Activated CD8-positive, alpha-beta T cell treated with anti-CD3 and anti-CD28 coated beads, Interleukin-2, amount 10 ng/mL, durations not matched to agents 7 days and 5 days (primary cell): ENCODE measurements around the gene SNAP29. TPM values are rescaled to one million over a fixed set of nuclear protein-coding genes. Genes with fewer than 3 reads are reported as not detected.
A peak's percentile ranks its signal among the peaks of the same experiment; 100 is the strongest.
"Not testable (repeated sequence)": the region's sequence is repeated elsewhere in the genome, so short reads cannot be mapped to it uniquely, and the experiment has no call there.

Experiments
- ATAC-seq: fragments of 150-1000 bp; cut with Tn5 transposase; one replicate; pipeline ENCODE4 v1.10.0; 2021; ENCODE audit warnings: moderate library complexity
- CTCF ChIA-PET: fragments of 350-600 bp; sonication (Branson Sonifier 250); formaldehyde crosslinking; loops from one replicate; lab custom pipeline; 2021; ENCODE audit warnings: antibody characterized with exemption; lab: Charles Lee
- POLR2A ChIA-PET: fragments of 350-600 bp; sonication (Branson Sonifier 250); formaldehyde crosslinking; loops from one replicate; lab custom pipeline; 2021; ENCODE audit warnings: antibody characterized with exemption; lab: Charles Lee
- DNase-seq: peaks from one replicate; pipeline ENCODE4 v3.0.0-alpha.2; 2020
- H3K27ac Mint-ChIP-seq: one replicate; pipeline ENCODE4 v1.8.0; 2021; ENCODE audit warnings: mild to moderate bottlenecking, mixed read lengths
- H3K27me3 Mint-ChIP-seq: one replicate; pipeline ENCODE4 v1.8.0; 2021; ENCODE audit warnings: low read depth, mixed read lengths
- H3K36me3 Mint-ChIP-seq: one replicate; pipeline ENCODE4 v1.8.0; 2021; ENCODE audit warnings: low read depth, mixed read lengths
- H3K4me1 Mint-ChIP-seq: one replicate; pipeline ENCODE4 v1.8.0; 2021; ENCODE audit warnings: low read depth, mixed read lengths
- H3K4me3 Mint-ChIP-seq: one replicate; pipeline ENCODE4 v1.8.0; 2021; ENCODE audit warnings: mild to moderate bottlenecking, mixed read lengths
- H3K9me3 Mint-ChIP-seq: one replicate; pipeline ENCODE4 v1.8.0; 2022; ENCODE audit warnings: mixed read lengths; ENCODE audit not compliant: insufficient read depth
- total RNA-seq, 2 experiments: library from RNA; stranded (reverse); gene quantifications; one replicate each; pipeline ENCODE4 v1.2.3, GENCODE V29; 2021

SNAP29 gene
- total RNA-seq, 2 experiments from 2014 or later: 30.7 to 32.3 TPM

- DNase-seq, H3K9me3 Mint-ChIP-seq, H3K27ac Mint-ChIP-seq, H3K27me3 Mint-ChIP-seq, H3K4me3 Mint-ChIP-seq, POLR2A ChIA-PET, CTCF ChIA-PET, ATAC-seq: not testable (repeated sequence)
- peaks cover 12% of the 10 kb centered on the region for H3K36me3 Mint-ChIP-seq
- peaks cover 31% of the 10 kb centered on the region for H3K4me1 Mint-ChIP-seq
These were observed 19.5 kb upstream of the SNAP29 start for GRCh38 chr22:20839354-20839753.

- peaks cover 31% of the 10 kb centered on the region for H3K4me1 Mint-ChIP-seq
- ChIA-PET POLR2A (no interaction called here), CTCF (no interaction called here)
- no peak for ATAC-seq
- no peaks in the 10 kb centered on the region for H3K9me3 Mint-ChIP-seq
- H3K27me3 Mint-ChIP-seq: no peaks in the 10 kb centered on the region
- H3K27ac Mint-ChIP-seq: peak overlapping the region; percentile 16
- DNase-seq: no peak
- H3K36me3 Mint-ChIP-seq: peaks cover 10% of the 10 kb centered on the region
- H3K4me3 Mint-ChIP-seq: no peak overlapping the region
These were observed 18.8 kb upstream of the SNAP29 start for GRCh38 chr22:20839837-20840645.

GRCh38 chr22:20840646-20841371 lies 18.0 kb upstream of the SNAP29 start:
- POLR2A ChIA-PET: no interaction called here
- Mint-ChIP-seq H3K36me3 (peaks cover 6% of the 10 kb centered on the region), H3K4me3 (no peak overlapping the region), H3K9me3 (no peaks in the 10 kb centered on the region), H3K27ac (peak overlapping the region; percentile 10), H3K4me1 (peaks cover 30% of the 10 kb centered on the region), H3K27me3 (no peaks in the 10 kb centered on the region)
- CTCF ChIA-PET: interaction anchor here (0.6 kb wide), 1 partner anchor 18 kb away, joined by 3 read pairs; no protein-coding TSS in a partner anchor
- no peak for ATAC-seq
- DNase-seq: no peak

GRCh38 chr22:20843501-20843900 lies 15.3 kb upstream of the SNAP29 start:
- Mint-ChIP-seq H3K4me3 (no peak overlapping the region), H3K9me3 (no peaks in the 10 kb centered on the region), H3K4me1 (peaks cover 15% of the 10 kb centered on the region), H3K27me3 (no peaks in the 10 kb centered on the region), H3K27ac (no peak overlapping the region), H3K36me3 (peaks cover 1% of the 10 kb centered on the region)
- DNase-seq: no peak
- POLR2A ChIA-PET: no interaction called here
- no peak for ATAC-seq
- CTCF ChIA-PET: no interaction called here

- ChIA-PET CTCF (interaction anchor here (1.5 kb wide), 1 partner anchor 12 kb away, joined by 5 read pairs; no protein-coding TSS in a partner anchor), POLR2A (no interaction called here)
- H3K4me1 Mint-ChIP-seq: peaks cover 15% of the 10 kb centered on the region
- H3K27ac Mint-ChIP-seq: no peak overlapping the region
- no peak overlapping the region for H3K4me3 Mint-ChIP-seq
- no peaks in the 10 kb centered on the region for H3K9me3 Mint-ChIP-seq
- ATAC-seq (no peak), DNase-seq (no peak)
- H3K27me3 Mint-ChIP-seq: no peaks in the 10 kb centered on the region
- H3K36me3 Mint-ChIP-seq: no peaks in the 10 kb centered on the region
These were observed 14.5 kb upstream of the SNAP29 start for GRCh38 chr22:20844055-20845037.

GRCh38 chr22:20847318-20847822 lies 11.4 kb upstream of the SNAP29 start:
- Mint-ChIP-seq H3K36me3 (no peaks in the 10 kb centered on the region), H3K27me3 (no peaks in the 10 kb centered on the region), H3K4me1 (peaks cover 3% of the 10 kb centered on the region), H3K9me3 (no peaks in the 10 kb centered on the region), H3K27ac (no peak overlapping the region), H3K4me3 (no peak overlapping the region)
- ATAC-seq (no peak), DNase-seq (no peak)
- ChIA-PET CTCF (no interaction called here), POLR2A (no interaction called here)

- DNase-seq (no peak), ATAC-seq (no peak)
- CTCF ChIA-PET: interaction anchor here (1.3 kb wide), 1 partner anchor 48 kb away, joined by 3 read pairs; no protein-coding TSS in a partner anchor
- no peak overlapping the region for H3K4me3 Mint-ChIP-seq
- peaks cover 17% of the 10 kb centered on the region for H3K4me1 Mint-ChIP-seq
- no peaks in the 10 kb centered on the region for H3K27me3 Mint-ChIP-seq
- H3K9me3 Mint-ChIP-seq: no peaks in the 10 kb centered on the region
- POLR2A ChIA-PET: no interaction called here
- no peak overlapping the region for H3K27ac Mint-ChIP-seq
- H3K36me3 Mint-ChIP-seq: no peaks in the 10 kb centered on the region
These were observed 6.7 kb upstream of the SNAP29 start for GRCh38 chr22:20852076-20852475.

- Mint-ChIP-seq H3K4me1 (peaks cover 21% of the 10 kb centered on the region), H3K4me3 (no peak overlapping the region), H3K9me3 (no peaks in the 10 kb centered on the region), H3K27ac (no peak overlapping the region), H3K36me3 (no peaks in the 10 kb centered on the region), H3K27me3 (no peaks in the 10 kb centered on the region)
- ChIA-PET POLR2A (no interaction called here), CTCF (interaction anchor here (1.3 kb wide), 1 partner anchor 49 kb away, joined by 3 read pairs; no protein-coding TSS in a partner anchor)
- DNase-seq (no peak), ATAC-seq (no peak)
These were observed 6.3 kb upstream of the SNAP29 start for GRCh38 chr22:20852503-20852902.

GRCh38 chr22:20853236-20853660 lies 5.6 kb upstream of the SNAP29 start:
- Mint-ChIP-seq H3K4me1 (peaks cover 26% of the 10 kb centered on the region), H3K4me3 (no peak overlapping the region), H3K27ac (no peak overlapping the region), H3K27me3 (no peaks in the 10 kb centered on the region), H3K36me3 (no peaks in the 10 kb centered on the region), H3K9me3 (no peaks in the 10 kb centered on the region)
- ATAC-seq: no peak
- POLR2A ChIA-PET: no interaction called here
- DNase-seq: no peak
- CTCF ChIA-PET: no interaction called here

GRCh38 chr22:20857247-20857643 lies 1.6 kb upstream of the SNAP29 start:
- Mint-ChIP-seq H3K27ac (no peak overlapping the region), H3K4me3 (peak overlapping the region; percentile 89), H3K36me3 (peaks cover 12% of the 10 kb centered on the region), H3K27me3 (no peaks in the 10 kb centered on the region), H3K4me1 (peaks cover 41% of the 10 kb centered on the region), H3K9me3 (no peaks in the 10 kb centered on the region)
- ChIA-PET CTCF (interaction anchor here (1.0 to 1.7 kb wide), 3 partner anchors 8 to 60 kb away, joined by 4 to 5 read pairs (median 4); partner anchors contain the start of gene CRKL), POLR2A (no interaction called here)
- ATAC-seq (no peak), DNase-seq (no peak)
